ENCODE measurements around the gene SNCB. TPM values are rescaled to one million over a fixed set of nuclear protein-coding genes. Genes with fewer than 3 reads are reported as not detected.
A peak's percentile ranks its signal among the peaks of the same experiment; 100 is the strongest.

Gene SNCB
- total RNA-seq, 2 experiments from 2014 or later = 0.31 TPM; not detected in 1

GRCh38 chr5:176590035-176590717 is 40.2 kb downstream of the SNCB start:
- Mint-ChIP-seq H3K36me3 (no peaks in the 10 kb centered on the region), H3K27ac (no peak overlapping the region), H3K4me1 (ENCODE audit: low read depth) (no peaks in the 10 kb centered on the region), H3K9me3 (peaks cover 7% of the 10 kb centered on the region), H3K27me3 (no peaks in the 10 kb centered on the region), H3K4me3 (no peak overlapping the region)
- no peak for DNase-seq
- ChIA-PET CTCF (no interaction called here), POLR2A (no interaction called here)
- intact Hi-C loops (cut with micrococcal nuclease) = no loop called here

GRCh38 chr5:176589039-176589769 is 41.1 kb downstream of the SNCB start:
- Mint-ChIP-seq H3K4me1 (ENCODE audit: low read depth) (no peaks in the 10 kb centered on the region), H3K36me3 (no peaks in the 10 kb centered on the region), H3K27me3 (no peaks in the 10 kb centered on the region), H3K27ac (no peak overlapping the region), H3K9me3 (peaks cover 13% of the 10 kb centered on the region), H3K4me3 (no peak overlapping the region)
- POLR2A ChIA-PET = no interaction called here
- no peak for DNase-seq
- CTCF ChIA-PET = no interaction called here
- intact Hi-C loops (cut with micrococcal nuclease) = no loop called here

GRCh38 chr5:176588297-176588696 is 42.0 kb downstream of the SNCB start:
- Mint-ChIP-seq H3K4me1 (ENCODE audit: low read depth) (no peaks in the 10 kb centered on the region), H3K9me3 (peaks cover 16% of the 10 kb centered on the region), H3K27me3 (no peaks in the 10 kb centered on the region), H3K27ac (no peak overlapping the region), H3K4me3 (no peak overlapping the region), H3K36me3 (no peaks in the 10 kb centered on the region)
- DNase-seq = no peak
- ChIA-PET CTCF (interaction anchor here (0.7 kb wide), 1 partner anchor 8 kb away, joined by 4 read pairs; no protein-coding TSS in a partner anchor), POLR2A (no interaction called here)
- intact Hi-C loops (cut with micrococcal nuclease) = no loop called here

- intact Hi-C loops (cut with micrococcal nuclease) = no loop called here
- Mint-ChIP-seq H3K27me3 (no peaks in the 10 kb centered on the region), H3K9me3 (peaks cover 16% of the 10 kb centered on the region), H3K4me3 (no peak overlapping the region), H3K36me3 (no peaks in the 10 kb centered on the region), H3K4me1 (ENCODE audit: low read depth) (no peaks in the 10 kb centered on the region), H3K27ac (no peak overlapping the region)
- ChIA-PET CTCF (interaction anchor here (0.6 to 1.3 kb wide), 2 partner anchors 14 to 17 kb away, joined by 3 to 4 read pairs; no protein-coding TSS in a partner anchor), POLR2A (no interaction called here)
- no peak for DNase-seq
Observed at GRCh38 chr5:176587398-176587797, 42.9 kb downstream of the SNCB start.

- peaks cover 16% of the 10 kb centered on the region for H3K9me3 Mint-ChIP-seq
Observed at GRCh38 chr5:176583076-176583475, 47.3 kb downstream of the SNCB start.

GRCh38 chr5:176581361-176581760 is 49.0 kb downstream of the SNCB start:
- DNase-seq = no peak
- Mint-ChIP-seq H3K4me1 (ENCODE audit: low read depth) (no peaks in the 10 kb centered on the region), H3K9me3 (peaks cover 16% of the 10 kb centered on the region), H3K27ac (no peak overlapping the region), H3K4me3 (no peak overlapping the region), H3K27me3 (no peaks in the 10 kb centered on the region), H3K36me3 (no peaks in the 10 kb centered on the region)
- ChIA-PET POLR2A (no interaction called here), CTCF (interaction anchor here (1.4 kb wide), 1 partner anchor 9 kb away, joined by 3 read pairs; no protein-coding TSS in a partner anchor)
- intact Hi-C loops (cut with micrococcal nuclease) = no loop called here

More at GRCh38 chr5:176583076-176583475, 47.3 kb downstream of the SNCB start:
- H3K27me3 Mint-ChIP-seq = no peaks in the 10 kb centered on the region
- CTCF ChIA-PET = no interaction called here
- H3K4me1 Mint-ChIP-seq (ENCODE audit: low read depth) = no peaks in the 10 kb centered on the region
- no peaks in the 10 kb centered on the region for H3K36me3 Mint-ChIP-seq
- intact Hi-C loops (cut with micrococcal nuclease) = no loop called here
- DNase-seq = no peak
- POLR2A ChIA-PET = no interaction called here
- no peak overlapping the region for H3K27ac Mint-ChIP-seq
- no peak overlapping the region for H3K4me3 Mint-ChIP-seq

GRCh38 chr5:176579323-176579722 is 51.0 kb downstream of the SNCB start:
- ChIA-PET POLR2A (no interaction called here), CTCF (interaction anchor here (1.0 to 2.2 kb wide), 4 partner anchors 9 to 163 kb away, joined by 3 to 12 read pairs (median 4); partner anchors contain the start of genes CLTB and RNF44)
- Mint-ChIP-seq H3K36me3 (no peaks in the 10 kb centered on the region), H3K27ac (no peak overlapping the region), H3K4me3 (no peak overlapping the region), H3K9me3 (peaks cover 5% of the 10 kb centered on the region), H3K27me3 (no peaks in the 10 kb centered on the region), H3K4me1 (ENCODE audit: low read depth) (no peaks in the 10 kb centered on the region)
- no peak for DNase-seq
- intact Hi-C loops (cut with micrococcal nuclease) = no loop called here

GRCh38 chr5:176578391-176578808 is 51.9 kb downstream of the SNCB start:
- no peak overlapping the region for H3K4me3 Mint-ChIP-seq
- no peaks in the 10 kb centered on the region for H3K36me3 Mint-ChIP-seq
- ChIA-PET CTCF (interaction anchor here (1.2 to 2.2 kb wide), 3 partner anchors 18 to 162 kb away, joined by 4 to 12 read pairs (median 6); partner anchors contain the start of genes CLTB and RNF44), POLR2A (no interaction called here)
- no peaks in the 10 kb centered on the region for H3K27me3 Mint-ChIP-seq
- H3K27ac Mint-ChIP-seq = no peak overlapping the region
- no peaks in the 10 kb centered on the region for H3K4me1 Mint-ChIP-seq (ENCODE audit: low read depth)
- DNase-seq = peak; percentile 65
- no peaks in the 10 kb centered on the region for H3K9me3 Mint-ChIP-seq
- intact Hi-C loops (cut with micrococcal nuclease) = no loop called here

GRCh38 chr5:176577312-176578176 is 52.8 kb downstream of the SNCB start:
- CTCF ChIA-PET = interaction anchor here (1.2 to 2.1 kb wide), 2 partner anchors 19 to 40 kb away, joined by 4 to 6 read pairs; partner anchors contain the start of gene RNF44
- intact Hi-C loops (cut with micrococcal nuclease) = no loop called here
- POLR2A ChIA-PET = no interaction called here

GRCh38 chr5:176575488-176576422 is 54.6 kb downstream of the SNCB start:
- H3K27ac Mint-ChIP-seq = peak overlapping the region; percentile 13
- ChIA-PET CTCF (interaction anchor here (1.1 to 3.8 kb wide), 2 partner anchors 29 to 84 kb away, joined by 4 to 25 read pairs; no protein-coding TSS in a partner anchor), POLR2A (no interaction called here)
- no peak overlapping the region for H3K4me3 Mint-ChIP-seq
- H3K27me3 Mint-ChIP-seq = no peaks in the 10 kb centered on the region
- intact Hi-C loops (cut with micrococcal nuclease) = no loop called here
- H3K36me3 Mint-ChIP-seq = no peaks in the 10 kb centered on the region
- H3K4me1 Mint-ChIP-seq (ENCODE audit: low read depth) = no peaks in the 10 kb centered on the region
- no peak for DNase-seq
- H3K9me3 Mint-ChIP-seq = no peaks in the 10 kb centered on the region

More at GRCh38 chr5:176577312-176578176, 52.8 kb downstream of the SNCB start:
- Mint-ChIP-seq H3K9me3 (no peaks in the 10 kb centered on the region), H3K27me3 (no peaks in the 10 kb centered on the region), H3K36me3 (no peaks in the 10 kb centered on the region), H3K27ac (no peak overlapping the region), H3K4me1 (ENCODE audit: low read depth) (no peaks in the 10 kb centered on the region), H3K4me3 (no peak overlapping the region)
- no peak for DNase-seq

GRCh38 chr5:176575066-176575465 is 55.3 kb downstream of the SNCB start:
- no peak overlapping the region for H3K4me3 Mint-ChIP-seq
- ChIA-PET POLR2A (no interaction called here), CTCF (interaction anchor here (0.6 to 3.8 kb wide), 8 partner anchors 21 to 159 kb away, joined by 3 to 25 read pairs (median 4); partner anchors contain the start of genes CLTB and TSPAN17)
- intact Hi-C loops (cut with micrococcal nuclease) = no loop called here
- no peaks in the 10 kb centered on the region for H3K36me3 Mint-ChIP-seq
- H3K27ac Mint-ChIP-seq = no peak overlapping the region
- H3K9me3 Mint-ChIP-seq = no peaks in the 10 kb centered on the region
- DNase-seq = no peak
- no peaks in the 10 kb centered on the region for H3K27me3 Mint-ChIP-seq
- H3K4me1 Mint-ChIP-seq (ENCODE audit: low read depth) = no peaks in the 10 kb centered on the region

All from activated CD4-positive, alpha-beta memory T cell treated with anti-CD3 and anti-CD28 coated beads for 36 hours (primary cell).